HepG2 (cell line): ENCODE data around the gene UGT2B11. TPM values are rescaled to one million over a fixed set of nuclear protein-coding genes. Genes with fewer than 3 reads are reported as not detected.
A peak's percentile ranks its signal among the peaks of the same experiment; 100 is the strongest.
"Not testable (repeated sequence)": the region's sequence is repeated elsewhere in the genome, so short reads cannot be mapped to it uniquely, and the experiment has no call there.

ENCODE experiments used
- ATAC-seq: fragments of 200-7000 bp; cut with Tn5 transposase; 3 replicates; pipeline ENCODE4 v1.9.1; 2020; ENCODE audit warnings: mild to moderate bottlenecking, moderate library complexity
- BruUV-seq: library from RNA; stranded (reverse); fragments of 400-500 nt; replicated peaks from 2 replicates; lab custom pipeline; 2021; lab: Mats Ljungman, UMichigan
- CTCF ChIA-PET: fragments of 300-600 bp; formaldehyde crosslinking; extraction: SDS; loops from one replicate; lab custom pipeline; 2021; ENCODE audit warnings: low total read pairs, inconsistent platforms, low intra/inter-chr PET ratio; lab: Yijun Ruan, JAX
- POLR2A ChIA-PET: fragments of 350-600 bp; sonication (Branson Sonifier 250); formaldehyde crosslinking; loops from one replicate; lab custom pipeline; 2020; ENCODE audit warnings: antibody characterized with exemption, inconsistent platforms; lab: Yijun Ruan, JAX
- DNase-seq: peaks from one replicate; pipeline ENCODE4 v3.0.0-alpha.2; 2015; ENCODE audit warnings: low spot score
- FAIRE-seq: peaks from 3 replicates; lab custom pipeline; 2011; peaks lifted over from hg19 to GRCh38; lab: Jason Lieb, UNC
- H2AFZ ChIP-seq: one replicate; pipeline ENCODE4 v1.6.1; 2011; ENCODE audit warnings: low read length, inconsistent platforms
- H3K27ac ChIP-seq: fragments of 300-600 bp; 3 replicates; pipeline ENCODE4 v1.8.0; 2011; ENCODE audit warnings: mixed run types, mild to moderate bottlenecking, mixed read lengths, low read length, inconsistent platforms; ENCODE audit not compliant: insufficient read depth; ENCODE audit errors: extremely low read length
- H3K27me3 ChIP-seq, 2 experiments: fragments of 200-600 bp in 1 of 2; 2 replicates in 1 of 2; 3 replicates in 1 of 2; pipeline versions ENCODE4 v1.6.0 to v1.8.0; 2011; ENCODE audit warnings: low read length in 2 of 2, mild to moderate bottlenecking in 2 of 2, moderate library complexity in 2 of 2, inconsistent platforms in 1 of 2; ENCODE audit not compliant: insufficient read depth in 2 of 2, control insufficient read depth in 1 of 2
- H3K36me3 ChIP-seq, 2 experiments: fragments of 200-600 bp in 1 of 2; replicated peaks in 1 of 2; 2 replicates in 1 of 2; 3 replicates in 1 of 2; pipeline versions ENCODE4 v1.5.1 to v1.8.0; 2011; ENCODE audit warnings: low read length in 2 of 2, inconsistent platforms in 1 of 2; ENCODE audit not compliant: insufficient read depth in 2 of 2, control insufficient read depth in 1 of 2
- H3K4me1 ChIP-seq: 2 replicates; pipeline ENCODE4 v1.5.1; 2012; ENCODE audit warnings: low read length, inconsistent platforms; ENCODE audit not compliant: insufficient read depth
- H3K4me2 ChIP-seq: 2 replicates; pipeline ENCODE4 v1.6.0; 2011; ENCODE audit warnings: low read depth, low read length, inconsistent platforms
- H3K4me3 ChIP-seq, 3 experiments: fragments of 200-600 bp in 1 of 3; sonication (generic), shearing (Covaris generic) in 1 of 3; replicated peaks in 1 of 3; 2 replicates each; pipeline ENCODE4 v1.5.1; 2011 to 2016; ENCODE audit warnings: low read length in 3 of 3, inconsistent platforms in 2 of 3, low read depth in 2 of 3, mild to moderate bottlenecking in 2 of 3, control low read depth in 1 of 3, mixed read lengths in 1 of 3; ENCODE audit not compliant: insufficient read depth in 1 of 3
- H3K79me2 ChIP-seq: one replicate; pipeline ENCODE4 v1.6.1; 2011; ENCODE audit warnings: low read length, inconsistent platforms; ENCODE audit not compliant: insufficient read depth
- H3K9ac ChIP-seq: 2 replicates; pipeline ENCODE4 v1.6.0; 2011; ENCODE audit warnings: mild to moderate bottlenecking, low read depth, low read length, inconsistent platforms; ENCODE audit not compliant: insufficient read depth
- H3K9me3 ChIP-seq: 2 replicates; pipeline ENCODE4 v1.5.1; 2012; ENCODE audit warnings: mild to moderate bottlenecking, low read length
- H4K20me1 ChIP-seq: 2 replicates; pipeline ENCODE4 v1.6.0; 2011; ENCODE audit warnings: inconsistent platforms, mild to moderate bottlenecking, low read length, moderate library complexity; ENCODE audit not compliant: insufficient read depth
- CEBPB ChIP-seq: IDR thresholded peaks from 2 replicates; pipeline ENCODE4 v1.6.1; 2011; ENCODE audit warnings: low read depth, low read length, improper control_type of control experiment, borderline replicate concordance
- MAFF ChIP-seq: IDR thresholded peaks from 2 replicates; pipeline ENCODE4 v1.6.1; 2011; ENCODE audit warnings: low read depth, low read length, improper control_type of control experiment
- MAFK ChIP-seq, 2 experiments: IDR thresholded peaks in 1 of 2; conservative IDR thresholded peaks in 1 of 2; 2 replicates each; pipeline ENCODE4 v1.6.1; 2011; ENCODE audit warnings: improper control_type of control experiment in 2 of 2, low read length in 2 of 2
- ZNF703 ChIP-seq: sonication (generic); formaldehyde crosslinking; IDR thresholded peaks from 2 replicates; pipeline ENCODE4 v1.5.1; 2020; ENCODE audit warnings: missing genetic modification reagents, mild to moderate bottlenecking, moderate library complexity, borderline replicate concordance
- WGBS: methylation state at CpG from one replicate; pipeline ENCODE4 v1.1.6; 2017; ENCODE audit warnings: low lambda C conversion rate; 5-methylcytosine and 5-hydroxymethylcytosine counted together
- in situ Hi-C: cut with HindIII; loops from 2 replicates; pipeline ENCODE4 v1.10.0; 2017; ENCODE audit warnings: low pct_unique_long_range_greater_than_20kb; ENCODE audit not compliant: extremely low pct_ligation_motif_present
- intact Hi-C: fragments of 100-400 bp; cut with micrococcal nuclease; formaldehyde crosslinking; loops from one replicate; pipeline ENCODE4 v1.10.0; 2022; ENCODE audit not compliant: unreplicated experiment
- polyA plus RNA-seq, 8 experiments: library from polyadenylated mRNA; depleted of rRNA in 3 of 8; stranded (reverse) in 7 of 8; unstranded in 1 of 8; fragments of >200 nt; fragmentation: Illumina TruSeq in 4 of 8; extraction: Trizol in 4 of 8; gene quantifications; 2 replicates each; pipeline versions ENCODE4 v1.2.1 to v1.2.3, GENCODE V29; 2011 to 2016; ENCODE audit warnings: low read depth in 4 of 8, missing spikeins in 1 of 8, mixed read lengths in 1 of 8; ENCODE audit not compliant: insufficient read depth in 1 of 8
- total RNA-seq, 5 experiments: library from RNA; depleted of rRNA; stranded (reverse); fragments of >200 nt; fragmentation: Illumina TruSeq; extraction: Trizol; gene quantifications; 2 replicates each; pipeline ENCODE4 v1.2.3, GENCODE V29; 2016; ENCODE audit warnings: low read depth in 1 of 5
- TF ChIP-seq, protein P1 (sequence below): fragments of 450-650 bp; IDR thresholded peaks from 2 replicates; pipeline ENCODE4 v1.6.1; 2016

UGT2B11 gene
- total and polyA plus RNA-seq, 2 of the 13 experiments (the other 11 are each of a cell fraction or from before 2014, with no cell fraction given) = 1.4 to 2.1 TPM

- TF ChIP-seq, protein P1, sequence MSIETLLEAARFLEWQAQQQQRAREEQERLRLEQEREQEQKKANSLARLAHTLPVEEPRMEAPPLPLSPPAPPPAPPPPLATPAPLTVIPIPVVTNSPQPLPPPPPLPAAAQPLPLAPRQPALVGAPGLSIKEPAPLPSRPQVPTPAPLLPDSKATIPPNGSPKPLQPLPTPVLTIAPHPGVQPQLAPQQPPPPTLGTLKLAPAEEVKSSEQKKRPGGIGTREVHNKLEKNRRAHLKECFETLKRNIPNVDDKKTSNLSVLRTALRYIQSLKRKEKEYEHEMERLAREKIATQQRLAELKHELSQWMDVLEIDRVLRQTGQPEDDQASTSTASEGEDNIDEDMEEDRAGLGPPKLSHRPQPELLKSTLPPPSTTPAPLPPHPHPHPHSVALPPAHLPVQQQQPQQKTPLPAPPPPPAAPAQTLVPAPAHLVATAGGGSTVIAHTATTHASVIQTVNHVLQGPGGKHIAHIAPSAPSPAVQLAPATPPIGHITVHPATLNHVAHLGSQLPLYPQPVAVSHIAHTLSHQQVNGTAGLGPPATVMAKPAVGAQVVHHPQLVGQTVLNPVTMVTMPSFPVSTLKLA = no peak
- no peak for TF ChIP-seq ZNF703 (CRISPR knock-in tag)
These were observed at the start of gene UGT2B11 (continued) for GRCh38 chr4:69214716-69215115.

- FAIRE-seq, H4K20me1 ChIP-seq, POLR2A ChIA-PET, intact Hi-C loops, ATAC-seq, H2AFZ ChIP-seq, H3K79me2 ChIP-seq, DNase-seq, in situ Hi-C loops, H3K9me3 ChIP-seq, H3K4me1 ChIP-seq, CTCF ChIA-PET, H3K4me2 ChIP-seq, H3K27ac ChIP-seq, BruUV-seq, H3K4me3 ChIP-seq, H3K36me3 ChIP-seq, H3K9ac ChIP-seq, H3K27me3 ChIP-seq: not testable (repeated sequence)
- WGBS = 13% methylated on average over 3 of the region's 3 CpGs
- peak; percentile 28 to 53; a peak in 2 of 4 replicates for TF ChIP-seq MAFK (conservative IDR thresholded peaks at IDR 0.05 in 1 of 2, IDR thresholded peaks at IDR 0.05 in 1 of 2; ENCODE audit: low read length in 2 of 2)
- TF ChIP-seq CEBPB = peak; percentile 6; the same call in 1 of the 2 replicates
- peak; percentile 29; the same call in 1 of the 2 replicates for TF ChIP-seq MAFF
These were observed 38.7 kb upstream of the UGT2B11 start for GRCh38 chr4:69253147-69253772.
